Mucosa of stomach (tissue), 1 donor: ENCODE data around the gene DIP2B.
"Not testable (repeated sequence)": the region's sequence is repeated elsewhere in the genome, so short reads cannot be mapped to it uniquely, and the experiment has no call there.

Source experiments
- H3K27me3 ChIP-seq: one replicate; pipeline ENCODE4 v1.7.0; 2013; ENCODE audit warnings: mild to moderate bottlenecking, low read length; ENCODE audit not compliant: control insufficient read depth, insufficient read depth
- H3K36me3 ChIP-seq: one replicate; pipeline ENCODE4 v1.7.0; 2013; ENCODE audit warnings: low read length; ENCODE audit not compliant: control insufficient read depth, insufficient read depth
- H3K4me1 ChIP-seq: one replicate; pipeline ENCODE4 v1.7.0; 2013; ENCODE audit warnings: mild to moderate bottlenecking, low read length; ENCODE audit not compliant: control insufficient read depth, insufficient read depth
- H3K4me3 ChIP-seq: one replicate; pipeline ENCODE4 v1.7.0; 2013; ENCODE audit warnings: low read length
- H3K9ac ChIP-seq: one replicate; pipeline ENCODE4 v1.7.0; 2013; ENCODE audit warnings: mild to moderate bottlenecking, low read length, moderate library complexity
- H3K9me3 ChIP-seq: one replicate; pipeline ENCODE4 v1.7.0; 2013; ENCODE audit warnings: mild to moderate bottlenecking, low read length, moderate library complexity; ENCODE audit not compliant: control insufficient read depth
- donor health status: Pancreatic carcinoma.

Gene DIP2B

DNA sequence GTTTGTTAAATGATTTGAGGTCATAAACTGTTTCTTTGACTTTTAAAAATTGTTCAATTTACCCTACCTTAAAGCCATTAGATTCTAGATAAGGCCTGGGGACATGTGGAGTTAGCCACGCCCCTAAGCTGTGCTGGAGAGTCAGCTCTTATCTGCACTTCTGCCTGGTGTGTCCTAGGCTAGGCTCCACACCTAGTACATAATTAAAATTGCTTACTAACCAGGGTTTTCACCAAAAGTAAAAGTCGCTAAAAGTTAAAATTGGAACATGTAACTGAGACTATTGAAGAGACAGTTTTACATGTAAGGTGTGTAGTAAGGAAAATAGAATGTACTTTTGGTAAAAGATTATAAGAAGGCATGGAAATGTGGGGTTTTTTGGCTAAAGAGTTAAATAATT, 264.0 kb downstream of the DIP2B start:
- not testable (repeated sequence) for H3K36me3 ChIP-seq, H3K9ac ChIP-seq, H3K9me3 ChIP-seq, H3K27me3 ChIP-seq, H3K4me3 ChIP-seq
- H3K4me1 ChIP-seq, result peaks cover 17% of the 10 kb centered on the region

DNA sequence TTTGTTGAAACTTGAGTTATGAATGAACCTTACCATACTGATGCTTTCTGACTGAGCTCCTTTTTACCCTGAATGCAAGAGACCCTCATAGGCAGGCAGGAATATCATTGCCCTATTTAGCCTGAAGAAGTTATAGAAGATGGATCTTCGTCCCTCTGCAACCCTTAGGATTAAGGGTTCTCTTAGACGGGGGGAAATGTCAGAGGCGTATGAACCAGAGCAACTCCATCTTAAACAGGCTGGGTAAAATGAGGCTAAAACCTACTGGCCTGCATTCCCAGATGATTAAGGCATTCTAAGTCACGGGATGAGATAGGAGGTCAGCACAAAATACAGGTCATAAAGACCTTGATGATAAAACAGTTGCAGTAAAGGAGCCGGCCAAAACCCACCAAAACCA, 266.6 kb downstream of the DIP2B start:
- Histone ChIP-seq H3K9ac (no peak overlapping the region), H3K4me3 (no peak overlapping the region), H3K27me3 (no peaks in the 10 kb centered on the region), H3K9me3 (no peaks in the 10 kb centered on the region), H3K36me3 (no peaks in the 10 kb centered on the region), H3K4me1 (peaks cover 16% of the 10 kb centered on the region)

- Histone ChIP-seq H3K4me3 (no peak overlapping the region), H3K9me3 (no peaks in the 10 kb centered on the region), H3K27me3 (no peaks in the 10 kb centered on the region), H3K4me1 (peaks cover 16% of the 10 kb centered on the region), H3K9ac (no peak overlapping the region), H3K36me3 (no peaks in the 10 kb centered on the region)
These were observed 267.7 kb downstream of the DIP2B start for GRCh38 chr12:50772470-50772869.

DNA sequence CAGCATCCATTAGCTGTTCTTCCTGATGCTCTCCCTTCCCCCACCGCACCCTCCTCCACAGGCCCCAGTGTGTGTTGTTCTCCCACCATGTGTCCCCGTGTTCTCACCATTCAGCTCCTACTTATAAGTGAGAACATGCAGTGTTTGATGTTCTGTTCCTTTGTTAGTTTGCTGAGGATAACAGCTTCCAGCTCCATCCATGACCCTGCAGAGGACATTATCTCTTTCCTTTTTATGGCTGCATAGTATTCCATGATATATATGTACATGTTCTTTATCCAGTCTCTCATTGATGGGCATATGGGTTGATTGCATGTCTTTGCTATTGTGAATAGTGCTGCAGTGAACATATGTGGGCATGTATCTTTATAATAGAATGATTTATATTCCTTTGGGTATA, 268.1 kb downstream of the DIP2B start:
- Histone ChIP-seq H3K4me1 (peaks cover 16% of the 10 kb centered on the region), H3K4me3 (no peak overlapping the region), H3K9ac (no peak overlapping the region), H3K27me3 (no peaks in the 10 kb centered on the region), H3K9me3 (no peaks in the 10 kb centered on the region), H3K36me3 (no peaks in the 10 kb centered on the region)

- no peak overlapping the region for H3K4me3 ChIP-seq
- no peak overlapping the region for H3K9ac ChIP-seq
- no peaks in the 10 kb centered on the region for H3K36me3 ChIP-seq
- H3K27me3 ChIP-seq, result no peaks in the 10 kb centered on the region
- H3K9me3 ChIP-seq, result no peaks in the 10 kb centered on the region
- peaks cover 5% of the 10 kb centered on the region for H3K4me1 ChIP-seq
These were observed 270.5 kb downstream of the DIP2B start for GRCh38 chr12:50775251-50775650.

DNA sequence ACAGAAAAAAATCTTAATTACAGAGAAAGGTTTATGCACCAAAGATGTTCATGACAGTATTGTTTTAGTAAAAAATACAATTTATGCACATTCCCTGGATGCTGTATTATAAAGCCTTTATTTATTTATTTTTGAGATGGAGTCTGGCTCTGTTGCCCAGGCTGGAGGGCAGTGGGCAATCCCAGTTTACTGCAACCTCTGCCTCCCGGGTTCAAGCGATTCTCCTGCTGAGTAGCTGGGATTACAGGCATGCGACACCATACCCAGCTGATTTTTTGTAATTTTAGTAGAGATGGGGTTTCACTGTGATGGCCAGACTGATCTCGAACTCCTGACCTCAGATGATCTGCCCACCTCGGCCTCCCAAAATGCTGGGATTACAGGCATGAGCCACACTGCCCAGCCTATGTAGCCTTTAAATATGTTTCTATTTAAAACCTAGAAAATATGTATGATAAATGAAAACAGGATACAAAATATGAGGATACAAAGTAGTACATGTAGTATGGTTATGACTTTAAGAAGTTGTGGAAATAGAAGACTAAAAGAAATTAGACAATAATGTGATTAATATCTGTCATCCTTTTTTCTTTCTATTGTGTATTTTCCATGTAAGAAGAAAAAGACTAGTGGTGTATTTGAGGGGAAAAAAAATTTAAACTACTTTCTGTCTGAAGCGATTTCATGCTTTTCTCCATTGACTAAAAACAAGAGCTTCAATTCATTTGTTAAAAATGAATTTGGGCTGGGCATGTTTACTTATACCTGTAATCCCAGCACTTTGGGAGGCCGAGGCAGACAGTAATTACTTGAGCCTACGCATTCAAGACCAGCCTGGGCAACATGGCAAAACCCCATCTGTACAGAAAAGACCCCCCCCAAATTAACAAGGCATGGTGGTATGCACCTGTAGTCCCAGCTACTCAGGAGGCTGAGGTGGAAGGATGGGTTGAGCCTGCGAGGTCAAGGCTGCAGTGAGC, 272.3 kb downstream of the DIP2B start:
- Histone ChIP-seq H3K9ac (no peak overlapping the region), H3K4me3 (no peak overlapping the region), H3K36me3 (no peaks in the 10 kb centered on the region), H3K4me1 (peaks cover 5% of the 10 kb centered on the region), H3K27me3 (no peaks in the 10 kb centered on the region), H3K9me3 (no peaks in the 10 kb centered on the region)

DNA sequence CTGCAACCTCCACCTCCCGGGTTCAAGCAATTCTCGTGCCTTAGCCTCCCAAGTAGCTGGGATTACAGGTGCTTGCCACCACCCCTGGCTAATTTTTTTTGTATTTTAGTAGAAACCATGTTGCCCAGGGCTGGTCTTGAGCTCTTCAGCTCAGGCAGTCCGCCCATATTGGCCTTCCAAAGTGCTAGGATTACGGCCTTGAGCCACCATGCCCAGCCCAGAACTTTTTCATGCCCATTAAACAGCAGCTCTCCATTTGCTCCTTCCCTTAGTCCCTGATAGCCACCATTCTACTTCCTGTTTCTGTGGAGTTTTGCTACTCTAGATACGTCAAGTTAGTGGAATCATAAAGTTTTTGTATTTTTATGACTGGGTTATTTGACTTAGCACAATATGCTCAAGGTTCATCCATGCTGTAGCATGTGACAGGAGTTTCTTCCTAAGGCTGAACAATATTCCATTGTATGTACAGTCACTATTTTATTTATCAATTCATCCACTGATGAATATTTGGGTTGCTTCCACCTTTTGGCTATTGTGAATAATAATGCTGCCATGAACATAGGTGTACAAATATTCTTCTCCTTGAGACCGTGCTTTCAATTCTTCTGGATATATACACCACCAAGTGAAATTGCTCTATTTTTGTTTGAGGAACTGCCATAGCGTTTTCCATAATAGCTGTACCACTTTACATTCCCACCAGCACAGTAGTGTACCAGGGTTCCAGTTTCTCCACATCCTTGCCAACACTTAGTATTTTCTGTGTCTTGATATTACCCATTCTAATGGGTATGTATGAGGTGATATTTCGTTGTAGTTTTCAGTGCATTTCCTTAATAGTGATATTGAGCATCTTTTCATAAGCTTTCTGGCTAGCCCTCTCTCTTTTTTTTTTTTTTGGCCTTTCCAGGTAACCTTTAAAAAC, 274.1 kb downstream of the DIP2B start:
- H3K4me3 ChIP-seq, result no peak overlapping the region
- no peak overlapping the region for H3K9ac ChIP-seq
- no peaks in the 10 kb centered on the region for H3K27me3 ChIP-seq
- H3K4me1 ChIP-seq, result peaks cover 5% of the 10 kb centered on the region
- H3K36me3 ChIP-seq, result no peaks in the 10 kb centered on the region
- H3K9me3 ChIP-seq, result no peaks in the 10 kb centered on the region

- H3K27me3 ChIP-seq, result no peaks in the 10 kb centered on the region
- no peak overlapping the region for H3K4me3 ChIP-seq
- H3K9me3 ChIP-seq, result no peaks in the 10 kb centered on the region
- H3K9ac ChIP-seq, result no peak overlapping the region
- peaks cover 5% of the 10 kb centered on the region for H3K4me1 ChIP-seq
- H3K36me3 ChIP-seq, result no peaks in the 10 kb centered on the region
These were observed 275.2 kb downstream of the DIP2B start for GRCh38 chr12:50780013-50780412.

DNA sequence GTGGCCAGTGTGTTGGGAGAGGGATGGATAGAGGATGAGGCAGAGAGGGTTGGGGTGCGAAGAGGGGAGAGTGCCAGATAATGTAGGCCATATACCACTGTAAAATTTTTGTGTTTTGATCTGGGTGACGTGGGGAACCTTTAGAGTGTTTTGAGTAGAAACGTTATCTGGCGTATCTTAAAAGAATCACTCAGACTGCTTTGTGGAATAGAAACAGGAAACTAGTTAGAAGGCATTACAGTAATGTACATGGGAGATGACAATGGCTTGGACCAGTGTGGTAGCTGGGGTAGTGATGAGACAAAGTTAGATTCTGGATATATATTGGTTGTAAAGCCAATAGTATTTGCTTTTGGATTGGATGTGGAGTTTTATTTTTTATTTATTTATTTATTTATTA, 279.7 kb downstream of the DIP2B start:
- Histone ChIP-seq H3K9me3 (no peaks in the 10 kb centered on the region), H3K4me3 (no peak overlapping the region), H3K9ac (no peak overlapping the region), H3K36me3 (no peaks in the 10 kb centered on the region), H3K27me3 (no peaks in the 10 kb centered on the region), H3K4me1 (peaks cover 12% of the 10 kb centered on the region)

GRCh38 chr12:50785406-50786001, 280.7 kb downstream of the DIP2B start:
- H3K27me3 ChIP-seq, result no peaks in the 10 kb centered on the region
- no peaks in the 10 kb centered on the region for H3K9me3 ChIP-seq
- H3K9ac ChIP-seq, result no peak overlapping the region
- no peak overlapping the region for H3K4me3 ChIP-seq
- peaks cover 12% of the 10 kb centered on the region for H3K4me1 ChIP-seq
- H3K36me3 ChIP-seq, result no peaks in the 10 kb centered on the region

DNA sequence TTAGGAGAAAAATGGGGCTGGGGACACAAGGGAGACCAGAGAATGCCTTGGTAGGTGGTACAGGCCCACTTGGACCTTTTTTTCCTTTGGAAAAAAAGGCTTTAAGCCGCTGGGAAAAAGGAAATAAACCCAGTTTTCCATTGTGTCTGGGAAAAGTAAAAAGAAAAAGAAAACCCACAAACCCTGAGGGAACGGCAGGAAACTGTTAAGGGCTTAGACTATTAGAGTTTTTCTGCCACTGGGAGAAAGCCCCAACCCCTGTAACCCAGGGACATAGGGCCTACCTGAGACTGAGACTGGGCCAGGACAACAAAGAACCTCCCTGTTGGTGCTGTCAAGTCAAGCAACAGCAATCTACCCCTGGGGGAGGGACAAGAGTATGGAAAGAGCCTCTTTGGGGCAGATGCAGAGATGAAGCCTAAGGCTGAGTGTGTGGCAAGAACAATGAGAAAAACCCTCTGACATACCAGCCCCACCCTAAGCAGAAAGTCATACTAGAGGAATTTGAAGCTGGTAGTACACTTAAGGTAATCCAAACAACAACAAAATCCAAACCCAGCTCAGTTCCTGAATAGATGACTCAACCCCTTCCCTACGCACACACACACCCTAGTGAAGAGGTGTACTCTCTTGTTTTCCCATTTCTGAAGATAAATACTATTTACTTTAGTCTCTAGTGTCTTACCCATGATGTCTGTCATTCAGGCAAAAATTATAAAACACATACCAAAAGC, 281.9 kb downstream of the DIP2B start:
- Histone ChIP-seq H3K27me3 (no peaks in the 10 kb centered on the region), H3K4me1 (peaks cover 18% of the 10 kb centered on the region), H3K36me3 (no peaks in the 10 kb centered on the region), H3K9ac (no peak overlapping the region), H3K4me3 (no peak overlapping the region), H3K9me3 (no peaks in the 10 kb centered on the region)
